Gastrocnemius medialis (tissue), 4 donors: ENCODE measurements around the gene TRIM46. TPM values are rescaled to one million over a fixed set of nuclear protein-coding genes. Genes with fewer than 3 reads are reported as not detected.

Experiments used
- ATAC-seq, 2 donors: fragments of 150-250 bp; one replicate each; pipeline ENCODE4 v1.9.1; 2016
- DNase-seq, 2 donors: peaks; one replicate each; pipeline ENCODE4 v3.0.0-alpha.2; 2019
- H3K27ac ChIP-seq, 4 donors: fragments of 200-600 bp; sonication (generic); 1 replicate in 1 of 4; 2 replicates in 3 of 4; pipeline ENCODE4 v1.5.1; 2016 to 2018; ENCODE audit warnings: mild to moderate bottlenecking in 2 of 4, moderate library complexity in 1 of 4
- H3K27me3 ChIP-seq, 3 donors: fragments of 200-600 bp; sonication (generic) in 2 of 3; 1 replicate in 1 of 3; 2 replicates in 2 of 3; pipeline versions ENCODE4 v1.5.1 to v1.6.0; 2016 to 2019; ENCODE audit warnings: mild to moderate bottlenecking in 1 of 3, moderate library complexity in 1 of 3
- H3K36me3 ChIP-seq, 2 donors: fragments of 200-600 bp; sonication (generic) in 1 of 2; one replicate each; pipeline ENCODE4 v1.5.1; 2017 to 2018
- H3K4me1 ChIP-seq, 2 donors: fragments of 200-600 bp; sonication (generic) in 1 of 2; one replicate each; pipeline ENCODE4 v1.5.1; 2016 to 2017; ENCODE audit warnings: mild to moderate bottlenecking in 2 of 2
- H3K4me3 ChIP-seq, 4 donors: fragments of 200-600 bp; sonication (generic) in 3 of 4; 1 replicate in 1 of 4; 2 replicates in 3 of 4; pipeline ENCODE4 v1.5.1; 2016 to 2019; ENCODE audit warnings: mild to moderate bottlenecking in 2 of 4
- H3K9me3 ChIP-seq, 3 donors: fragments of 200-600 bp; sonication (generic) in 2 of 3; 1 replicate in 1 of 3; 2 replicates in 2 of 3; pipeline ENCODE4 v1.5.1; 2016 to 2019
- POLR2A ChIP-seq, 2 donors: fragments of 450-650 bp; IDR thresholded peaks; one replicate each; pipeline ENCODE4 v1.6.1; 2017; ENCODE audit warnings: antibody characterized with exemption in 2 of 2, mild to moderate bottlenecking in 2 of 2, moderate library complexity in 2 of 2
- in situ Hi-C, 4 donors: fragments of 200-750 bp; cut with MboI; loops; one replicate each; pipeline versions ENCODE4 v1.15.0 to v1.8.0; 2017; ENCODE audit warnings: low sequenced_read_pairs in 4 of 4
- intact Hi-C: fragments of 100-400 bp; cut with DNase I; formaldehyde crosslinking; loops from one replicate; pipeline ENCODE4 v1.15.1; 2023; ENCODE audit warnings: low total_unique reads
- total RNA-seq, 4 donors: library from RNA; depleted of rRNA; stranded (reverse); fragments of >200 nt; gene quantifications; one replicate each; pipeline versions ENCODE4 v1.1.0 to v1.2.3, GENCODE V29; 2016
- TF ChIP-seq, protein P1 (sequence below), 5 experiments: fragments of 450-650 bp in 3 of 5; fragments of 200-600 bp in 2 of 5; sonication (generic) in 2 of 5; IDR thresholded peaks in 4 of 5; conservative IDR thresholded peaks in 1 of 5; 1 replicate in 4 of 5; 2 replicates in 1 of 5; pipeline ENCODE4 v1.5.1; 2016 to 2019; ENCODE audit warnings: antibody characterized with exemption in 5 of 5, mild to moderate bottlenecking in 3 of 5, moderate library complexity in 3 of 5

TRIM46 gene
- total RNA-seq, 4 donors from 2014 or later, result not detected

DNA sequence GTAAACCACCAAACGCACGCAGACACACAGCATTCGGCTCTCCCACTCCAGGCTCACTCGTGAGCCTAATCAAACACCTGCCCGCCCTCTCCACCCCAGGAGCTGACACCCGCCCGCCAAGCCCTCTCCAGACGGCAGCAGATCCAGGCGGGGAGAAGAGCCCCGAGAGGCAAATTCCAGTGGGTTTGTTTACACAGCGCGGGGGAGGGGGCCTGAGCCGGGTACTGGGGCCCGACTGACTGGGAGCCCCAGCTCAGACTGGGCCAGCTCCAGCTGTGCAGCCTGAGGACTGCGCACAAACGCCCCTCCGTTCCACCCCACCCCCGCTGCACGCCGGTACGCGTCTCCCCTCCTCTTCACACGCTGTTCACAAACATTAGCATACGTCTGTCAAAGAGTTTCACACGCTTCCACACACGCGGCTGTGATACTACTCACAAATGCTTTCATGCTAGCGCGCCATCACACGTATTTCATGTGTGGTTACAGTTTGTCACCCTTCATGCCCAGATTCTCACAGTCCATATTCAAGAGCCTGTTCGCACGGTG lies 47.0 kb upstream of the TRIM46 start:
- peaks cover 14 to 43% (median 34%) of the 10 kb centered on the region in 3 donors for H3K27me3 ChIP-seq
- H3K4me1 ChIP-seq, result peaks cover 11 to 44% of the 10 kb centered on the region in 2 donors
- peak overlapping the region; percentile 64 to 88 (median 74) for H3K4me3 ChIP-seq
- peak in 1 of 2 donors; percentile 9 for ATAC-seq
- TF ChIP-seq POLR2A (IDR thresholded peaks at IDR 0.05), result no peak
- TF ChIP-seq, protein P1, sequence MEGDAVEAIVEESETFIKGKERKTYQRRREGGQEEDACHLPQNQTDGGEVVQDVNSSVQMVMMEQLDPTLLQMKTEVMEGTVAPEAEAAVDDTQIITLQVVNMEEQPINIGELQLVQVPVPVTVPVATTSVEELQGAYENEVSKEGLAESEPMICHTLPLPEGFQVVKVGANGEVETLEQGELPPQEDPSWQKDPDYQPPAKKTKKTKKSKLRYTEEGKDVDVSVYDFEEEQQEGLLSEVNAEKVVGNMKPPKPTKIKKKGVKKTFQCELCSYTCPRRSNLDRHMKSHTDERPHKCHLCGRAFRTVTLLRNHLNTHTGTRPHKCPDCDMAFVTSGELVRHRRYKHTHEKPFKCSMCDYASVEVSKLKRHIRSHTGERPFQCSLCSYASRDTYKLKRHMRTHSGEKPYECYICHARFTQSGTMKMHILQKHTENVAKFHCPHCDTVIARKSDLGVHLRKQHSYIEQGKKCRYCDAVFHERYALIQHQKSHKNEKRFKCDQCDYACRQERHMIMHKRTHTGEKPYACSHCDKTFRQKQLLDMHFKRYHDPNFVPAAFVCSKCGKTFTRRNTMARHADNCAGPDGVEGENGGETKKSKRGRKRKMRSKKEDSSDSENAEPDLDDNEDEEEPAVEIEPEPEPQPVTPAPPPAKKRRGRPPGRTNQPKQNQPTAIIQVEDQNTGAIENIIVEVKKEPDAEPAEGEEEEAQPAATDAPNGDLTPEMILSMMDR (IDR thresholded peaks at IDR 0.05 in 4 of 5, conservative IDR thresholded peaks at IDR 0.05 in 1 of 5), result no peak
- H3K9me3 ChIP-seq, result no peaks in the 10 kb centered on the region
- H3K36me3 ChIP-seq, result peaks cover 0 to 5% of the 10 kb centered on the region in 2 donors
- in situ Hi-C loops, result no loop called here
- no peak for DNase-seq
- intact Hi-C loops, result no loop called here
- H3K27ac ChIP-seq, result peak overlapping the region; percentile 80 to 100 (median 88)

DNA sequence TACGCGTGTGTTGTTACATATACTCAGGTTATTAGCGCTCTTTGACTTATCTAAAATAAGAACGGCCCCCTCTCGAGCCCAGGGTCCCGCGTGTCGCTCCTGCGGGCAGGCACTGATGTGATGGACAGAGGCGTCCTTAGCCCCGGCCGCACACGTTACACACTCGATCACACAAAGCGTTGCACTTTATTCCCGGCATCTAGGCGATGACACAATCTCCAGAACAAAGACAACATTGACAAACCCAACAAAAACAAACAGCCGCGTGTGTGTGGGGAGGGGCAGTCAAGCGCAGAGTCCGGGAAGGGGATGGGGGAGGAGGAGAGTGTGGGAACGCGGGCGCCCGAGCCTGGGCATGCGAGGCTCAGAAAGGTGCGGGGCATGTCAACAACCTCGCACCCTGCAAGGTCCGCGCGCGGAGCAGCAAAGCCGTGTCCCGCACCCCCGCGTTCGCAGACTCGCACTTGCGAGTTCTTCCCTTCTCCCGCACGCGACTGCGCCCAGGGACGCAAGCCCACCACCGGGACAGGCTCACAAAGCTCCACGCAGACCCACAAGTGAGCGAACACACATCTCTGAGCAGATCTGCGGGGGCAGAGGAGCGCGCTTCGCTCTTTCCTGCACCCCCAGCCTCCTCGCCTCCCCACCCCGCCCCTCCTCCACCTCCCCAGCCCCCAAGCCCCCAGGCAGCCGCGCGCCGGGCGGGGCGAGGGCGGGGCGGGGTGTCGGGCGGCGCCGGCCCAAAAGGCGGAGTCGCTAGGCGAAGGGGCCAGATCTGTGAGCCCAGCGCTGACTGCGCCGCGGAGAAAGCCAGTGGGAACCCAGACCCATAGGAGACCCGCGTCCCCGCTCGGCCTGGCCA lies 46.3 kb upstream of the TRIM46 start, which contains the start of gene EFNA1:
Gene EFNA1 (plus strand): TSS at position 772 of the 862 bp plus-strand sequence. CDS start 102 bp downstream, outside the sequence.
- Histone ChIP-seq H3K4me1 (peaks cover 19 to 51% of the 10 kb centered on the region in 2 donors), H3K27me3 (peaks cover 14 to 43% (median 34%) of the 10 kb centered on the region in 3 donors), H3K36me3 (peaks cover 0 to 7% of the 10 kb centered on the region in 2 donors), H3K4me3 (peak within 1 kb of the TSS; percentile 64 to 88 (median 74)), H3K9me3 (no peaks in the 10 kb centered on the region), H3K27ac (peak within 1 kb of the TSS; percentile 80 to 100 (median 88))
- intact Hi-C loops (no loop called here), in situ Hi-C loops (no loop called here)
- peak in 1 of 2 donors; percentile 32 for DNase-seq
- TF ChIP-seq, protein P1 (IDR thresholded peaks at IDR 0.05 in 4 of 5, conservative IDR thresholded peaks at IDR 0.05 in 1 of 5), result no peak
- TF ChIP-seq POLR2A (IDR thresholded peaks at IDR 0.05), result peak; percentile 61 to 70
- peak; percentile 23 for ATAC-seq

DNA sequence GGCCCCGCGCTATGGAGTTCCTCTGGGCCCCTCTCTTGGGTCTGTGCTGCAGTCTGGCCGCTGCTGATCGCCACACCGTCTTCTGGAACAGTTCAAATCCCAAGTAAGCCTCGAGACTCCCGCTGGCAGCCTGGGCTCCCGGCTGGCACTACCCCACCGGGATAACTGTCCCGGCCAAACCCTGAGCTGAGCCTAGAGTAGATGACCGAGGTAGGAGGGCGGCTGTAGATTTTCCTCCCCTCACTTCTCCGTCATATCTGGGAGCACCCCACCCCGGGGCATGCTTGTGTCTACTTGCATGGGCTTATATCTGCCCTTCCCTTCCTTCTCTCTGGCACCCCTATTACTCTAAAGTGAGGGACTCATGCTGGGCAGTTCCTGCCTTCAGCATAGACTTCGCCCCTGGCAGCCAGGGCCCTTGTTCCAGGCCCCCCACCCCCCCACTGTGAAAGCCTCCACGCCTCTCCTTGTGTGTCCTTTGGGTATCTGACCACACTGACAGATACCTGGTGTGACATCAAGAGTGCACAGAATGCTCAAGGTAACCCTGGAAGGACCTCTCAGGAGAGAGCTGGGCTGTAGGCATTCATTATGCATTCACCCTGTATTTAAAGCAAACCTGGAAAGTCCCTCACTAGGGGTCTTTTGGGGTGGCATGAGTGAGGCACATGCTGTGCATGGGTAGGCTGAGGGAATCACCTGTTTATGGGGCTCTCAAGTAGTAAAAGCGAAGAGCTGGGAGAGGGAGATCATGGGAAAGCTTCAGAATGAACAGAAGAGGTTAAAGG lies 45.5 kb upstream of the TRIM46 start:
- intact Hi-C loops (no loop called here), in situ Hi-C loops (no loop called here)
- no peak for TF ChIP-seq POLR2A (IDR thresholded peaks at IDR 0.05)
- TF ChIP-seq, protein P1 (IDR thresholded peaks at IDR 0.05 in 4 of 5, conservative IDR thresholded peaks at IDR 0.05 in 1 of 5), result no peak
- Histone ChIP-seq H3K4me3 (peak overlapping the region; percentile 64 to 88 (median 74)), H3K27me3 (peaks cover 14 to 43% (median 34%) of the 10 kb centered on the region in 3 donors), H3K4me1 (peaks cover 25 to 52% of the 10 kb centered on the region in 2 donors), H3K36me3 (peaks cover 0 to 7% of the 10 kb centered on the region in 2 donors), H3K9me3 (no peaks in the 10 kb centered on the region), H3K27ac (peak overlapping the region; percentile 80 to 100 (median 88))
- DNase-seq (peak in 1 of 2 donors; percentile 17), ATAC-seq (no peak)

DNA sequence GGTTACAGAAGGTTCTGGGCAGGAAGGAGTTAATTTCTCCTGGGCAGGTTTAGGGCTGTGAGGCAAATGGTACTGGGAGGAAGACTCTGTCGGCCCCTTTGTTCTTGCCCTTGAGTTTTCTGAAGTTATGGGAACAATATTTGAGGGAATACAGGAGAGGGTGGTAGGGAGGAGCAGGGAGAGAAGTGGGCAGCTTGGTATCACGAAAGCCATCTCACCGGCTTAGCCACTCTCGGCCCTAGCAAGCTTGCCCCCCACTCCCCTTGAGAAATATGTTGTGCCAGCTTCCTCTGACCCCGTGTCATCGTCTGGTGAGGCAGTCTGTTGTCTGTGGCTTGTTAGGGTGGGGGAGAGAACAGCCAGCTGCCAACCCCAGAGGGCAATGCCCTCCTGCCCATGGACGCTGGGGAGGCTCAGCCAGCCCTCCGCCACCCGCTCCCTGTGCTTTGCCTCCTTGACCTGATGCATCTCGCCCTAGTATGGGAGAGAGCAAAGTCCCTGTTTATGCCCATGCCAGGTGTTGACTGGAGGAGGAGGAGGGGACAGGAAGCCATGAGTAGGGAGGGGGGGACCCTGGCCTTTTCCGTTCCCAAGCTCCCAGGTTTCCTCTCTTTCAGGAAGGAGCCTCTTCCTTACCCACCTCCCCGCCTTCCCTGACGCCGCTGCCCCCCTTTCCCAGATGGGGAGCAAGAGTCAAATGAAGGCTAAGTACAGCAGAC lies 44.7 kb upstream of the TRIM46 start:
- DNase-seq (no peak), ATAC-seq (peak; percentile 17 to 22)
- intact Hi-C loops, result no loop called here
- Histone ChIP-seq H3K4me3 (peak overlapping the region; percentile 64 to 88 (median 74)), H3K27me3 (peaks cover 14 to 43% (median 34%) of the 10 kb centered on the region in 3 donors), H3K27ac (peak overlapping the region; percentile 80 to 100 (median 88)), H3K36me3 (peaks cover 0 to 9% of the 10 kb centered on the region in 2 donors), H3K9me3 (no peaks in the 10 kb centered on the region), H3K4me1 (peaks cover 26 to 52% of the 10 kb centered on the region in 2 donors)
- in situ Hi-C loops, result no loop called here
- TF ChIP-seq, protein P1 (IDR thresholded peaks at IDR 0.05 in 4 of 5, conservative IDR thresholded peaks at IDR 0.05 in 1 of 5), result no peak
- peak; percentile 23 to 25 for TF ChIP-seq POLR2A (IDR thresholded peaks at IDR 0.05)
